HepG2 (cell line): Measurements from ENCODE around the gene ME3. TPM values are rescaled to one million over a fixed set of nuclear protein-coding genes. Genes with fewer than 3 reads are reported as not detected.

ENCODE experiments used
- ATAC-seq: fragments of 200-7000 bp; cut with Tn5 transposase; 3 replicates; pipeline ENCODE4 v1.9.1; 2020; ENCODE audit warnings: mild to moderate bottlenecking, moderate library complexity
- BruUV-seq: library from RNA; stranded (reverse); fragments of 400-500 nt; replicated peaks from 2 replicates; lab custom pipeline; 2021; lab: Mats Ljungman, UMichigan
- CTCF ChIA-PET: fragments of 300-600 bp; formaldehyde crosslinking; extraction: SDS; loops from one replicate; lab custom pipeline; 2021; ENCODE audit warnings: low total read pairs, inconsistent platforms, low intra/inter-chr PET ratio; lab: Yijun Ruan, JAX
- POLR2A ChIA-PET: fragments of 350-600 bp; sonication (Branson Sonifier 250); formaldehyde crosslinking; loops from one replicate; lab custom pipeline; 2020; ENCODE audit warnings: antibody characterized with exemption, inconsistent platforms; lab: Yijun Ruan, JAX
- DNase-seq: peaks from one replicate; pipeline ENCODE4 v3.0.0-alpha.2; 2015; ENCODE audit warnings: low spot score
- FAIRE-seq: peaks from 3 replicates; lab custom pipeline; 2011; peaks lifted over from hg19 to GRCh38; lab: Jason Lieb, UNC
- H2AFZ ChIP-seq: one replicate; pipeline ENCODE4 v1.6.1; 2011; ENCODE audit warnings: low read length, inconsistent platforms
- H3K27ac ChIP-seq: fragments of 300-600 bp; 3 replicates; pipeline ENCODE4 v1.8.0; 2011; ENCODE audit warnings: mixed run types, mild to moderate bottlenecking, mixed read lengths, low read length, inconsistent platforms; ENCODE audit not compliant: insufficient read depth; ENCODE audit errors: extremely low read length
- H3K27me3 ChIP-seq, 2 experiments: fragments of 200-600 bp in 1 of 2; 2 replicates in 1 of 2; 3 replicates in 1 of 2; pipeline versions ENCODE4 v1.6.0 to v1.8.0; 2011; ENCODE audit warnings: low read length in 2 of 2, mild to moderate bottlenecking in 2 of 2, moderate library complexity in 2 of 2, inconsistent platforms in 1 of 2; ENCODE audit not compliant: insufficient read depth in 2 of 2, control insufficient read depth in 1 of 2
- H3K36me3 ChIP-seq, 2 experiments: fragments of 200-600 bp in 1 of 2; replicated peaks in 1 of 2; 2 replicates in 1 of 2; 3 replicates in 1 of 2; pipeline versions ENCODE4 v1.5.1 to v1.8.0; 2011; ENCODE audit warnings: low read length in 2 of 2, inconsistent platforms in 1 of 2; ENCODE audit not compliant: insufficient read depth in 2 of 2, control insufficient read depth in 1 of 2
- H3K4me1 ChIP-seq: 2 replicates; pipeline ENCODE4 v1.5.1; 2012; ENCODE audit warnings: low read length, inconsistent platforms; ENCODE audit not compliant: insufficient read depth
- H3K4me2 ChIP-seq: 2 replicates; pipeline ENCODE4 v1.6.0; 2011; ENCODE audit warnings: low read depth, low read length, inconsistent platforms
- H3K4me3 ChIP-seq, 3 experiments: fragments of 200-600 bp in 1 of 3; sonication (generic), shearing (Covaris generic) in 1 of 3; replicated peaks in 1 of 3; 2 replicates each; pipeline ENCODE4 v1.5.1; 2011 to 2016; ENCODE audit warnings: low read length in 3 of 3, inconsistent platforms in 2 of 3, low read depth in 2 of 3, mild to moderate bottlenecking in 2 of 3, control low read depth in 1 of 3, mixed read lengths in 1 of 3; ENCODE audit not compliant: insufficient read depth in 1 of 3
- H3K79me2 ChIP-seq: one replicate; pipeline ENCODE4 v1.6.1; 2011; ENCODE audit warnings: low read length, inconsistent platforms; ENCODE audit not compliant: insufficient read depth
- H3K9ac ChIP-seq: 2 replicates; pipeline ENCODE4 v1.6.0; 2011; ENCODE audit warnings: mild to moderate bottlenecking, low read depth, low read length, inconsistent platforms; ENCODE audit not compliant: insufficient read depth
- H3K9me3 ChIP-seq: 2 replicates; pipeline ENCODE4 v1.5.1; 2012; ENCODE audit warnings: mild to moderate bottlenecking, low read length
- H4K20me1 ChIP-seq: 2 replicates; pipeline ENCODE4 v1.6.0; 2011; ENCODE audit warnings: inconsistent platforms, mild to moderate bottlenecking, low read length, moderate library complexity; ENCODE audit not compliant: insufficient read depth
- DZIP1 ChIP-seq: sonication (generic); formaldehyde crosslinking; IDR thresholded peaks from 2 replicates; pipeline ENCODE4 v1.5.0; 2020; ENCODE audit warnings: mild to moderate bottlenecking, missing genetic modification reagents
- ELF1 ChIP-seq: sonication (generic); formaldehyde crosslinking; IDR thresholded peaks from 2 replicates; pipeline ENCODE4 v1.4.0; 2020; ENCODE audit warnings: missing genetic modification reagents
- EZH2 ChIP-seq: conservative IDR thresholded peaks from 2 replicates; pipeline ENCODE4 v1.6.1; 2012; ENCODE audit warnings: mild to moderate bottlenecking, low read depth, low read length, moderate library complexity
- FOXA3 ChIP-seq: IDR thresholded peaks from 2 replicates; pipeline ENCODE4 v1.6.1; 2016; ENCODE audit warnings: missing genetic modification reagents, missing compliant biosample characterization
- FOXK2 ChIP-seq: fragments of 450-650 bp; IDR thresholded peaks from 2 replicates; pipeline ENCODE4 v1.6.1; 2016
- GPBP1L1 ChIP-seq: sonication (generic); formaldehyde crosslinking; IDR thresholded peaks from 2 replicates; pipeline ENCODE4 v1.5.0; 2020; ENCODE audit warnings: mild to moderate bottlenecking, missing genetic modification reagents
- HNRNPH1 ChIP-seq: fragments of 200-400 bp; formaldehyde crosslinking; optimal IDR thresholded peaks from 2 replicates; pipeline ENCODE3; 2017; ENCODE audit warnings: mild to moderate bottlenecking, low read depth, low read length
- HNRNPUL1 ChIP-seq: fragments of 200-400 bp; formaldehyde crosslinking; IDR thresholded peaks from 2 replicates; pipeline ENCODE4 v1.6.1; 2017; ENCODE audit warnings: low read depth, mild to moderate bottlenecking, low read length, moderate library complexity
- KDM5B ChIP-seq: sonication (generic); formaldehyde crosslinking; IDR thresholded peaks from 2 replicates; pipeline ENCODE4 v1.4.0; 2020; ENCODE audit warnings: missing genetic modification reagents, mild to moderate bottlenecking, borderline replicate concordance
- KLF6 ChIP-seq: IDR thresholded peaks from 2 replicates; pipeline ENCODE4 v1.8.0; 2016; ENCODE audit warnings: missing biosample characterization, missing genetic modification reagents
- MAFK ChIP-seq, 2 experiments: IDR thresholded peaks in 1 of 2; conservative IDR thresholded peaks in 1 of 2; 2 replicates each; pipeline ENCODE4 v1.6.1; 2011; ENCODE audit warnings: improper control_type of control experiment in 2 of 2, low read length in 2 of 2
- MATR3 ChIP-seq: sonication (generic); formaldehyde crosslinking; IDR thresholded peaks from 2 replicates; pipeline ENCODE4 v1.4.0; 2020; ENCODE audit warnings: missing genetic modification reagents
- SP5 ChIP-seq: IDR thresholded peaks from 2 replicates; pipeline ENCODE4 v1.6.1; 2016; ENCODE audit warnings: low read depth, borderline replicate concordance
- ZBTB43 ChIP-seq: sonication (generic); formaldehyde crosslinking; conservative IDR thresholded peaks from 2 replicates; pipeline ENCODE4 v1.4.0; 2020; ENCODE audit warnings: missing genetic modification reagents
- ZMYM3 ChIP-seq: sonication (generic); formaldehyde crosslinking; IDR thresholded peaks from 2 replicates; pipeline ENCODE4 v1.5.1; 2020; ENCODE audit warnings: mild to moderate bottlenecking, missing genetic modification reagents
- ZNF136 ChIP-seq: sonication (generic); formaldehyde crosslinking; IDR thresholded peaks from 2 replicates; pipeline ENCODE4 v1.8.1; 2022; ENCODE audit warnings: low read depth, mild to moderate bottlenecking, moderate library complexity, missing genetic modification reagents
- ZNF614 ChIP-seq: IDR thresholded peaks from 2 replicates; pipeline ENCODE4 v1.6.1; 2018; ENCODE audit warnings: missing biosample characterization, missing genetic modification reagents, inconsistent platforms, borderline replicate concordance
- ZNF652 ChIP-seq: IDR thresholded peaks from 2 replicates; pipeline ENCODE4 v1.6.1; 2016; ENCODE audit warnings: low read depth, borderline replicate concordance
- WGBS: methylation state at CpG from one replicate; pipeline ENCODE4 v1.1.6; 2017; ENCODE audit warnings: low lambda C conversion rate; 5-methylcytosine and 5-hydroxymethylcytosine counted together
- in situ Hi-C: cut with HindIII; loops from 2 replicates; pipeline ENCODE4 v1.10.0; 2017; ENCODE audit warnings: low pct_unique_long_range_greater_than_20kb; ENCODE audit not compliant: extremely low pct_ligation_motif_present
- intact Hi-C: fragments of 100-400 bp; cut with micrococcal nuclease; formaldehyde crosslinking; loops from one replicate; pipeline ENCODE4 v1.10.0; 2022; ENCODE audit not compliant: unreplicated experiment
- polyA plus RNA-seq, 8 experiments: library from polyadenylated mRNA; depleted of rRNA in 3 of 8; stranded (reverse) in 7 of 8; unstranded in 1 of 8; fragments of >200 nt; fragmentation: Illumina TruSeq in 4 of 8; extraction: Trizol in 4 of 8; gene quantifications; 2 replicates each; pipeline versions ENCODE4 v1.2.1 to v1.2.3, GENCODE V29; 2011 to 2016; ENCODE audit warnings: low read depth in 4 of 8, missing spikeins in 1 of 8, mixed read lengths in 1 of 8; ENCODE audit not compliant: insufficient read depth in 1 of 8
- total RNA-seq, 5 experiments: library from RNA; depleted of rRNA; stranded (reverse); fragments of >200 nt; fragmentation: Illumina TruSeq; extraction: Trizol; gene quantifications; 2 replicates each; pipeline ENCODE4 v1.2.3, GENCODE V29; 2016; ENCODE audit warnings: low read depth in 1 of 5

The ME3 gene
- total and polyA plus RNA-seq, 2 of the 13 experiments (the other 11 are each of a cell fraction or from before 2014, with no cell fraction given), result not detected

GRCh38 chr11:86580535-86580934, 91.9 kb downstream of the ME3 start (continued):
- TF ChIP-seq GPBP1L1 (CRISPR knock-in tag) (no peak), HNRNPH1 (no peak), FOXA3 (CRISPR knock-in tag) (peak; percentile 49; the same call in 1 of the 2 replicates), MAFK (conservative IDR thresholded peaks at IDR 0.05 in 1 of 2, IDR thresholded peaks at IDR 0.05 in 1 of 2; ENCODE audit: low read length in 2 of 2) (peak in 1 of 2 experiments; percentile 57; a peak in 1 of 4 replicates), ELF1 (no peak), KLF6 (no peak), MATR3 (CRISPR knock-in tag) (no peak), ZBTB43 (no peak), ZNF614 (CRISPR knock-in tag) (no peak), KDM5B (CRISPR knock-in tag) (no peak), ZNF136 (CRISPR knock-in tag) (no peak), EZH2 (no peak)

GRCh38 chr11:86579406-86579731, 93.0 kb downstream of the ME3 start:
- H3K4me3 ChIP-seq, result no peak overlapping the region
- H3K4me1 ChIP-seq, result peaks cover 42% of the 10 kb centered on the region
- no peak overlapping the region for H3K27ac ChIP-seq
- no peak overlapping the region for H3K4me2 ChIP-seq
- DNase-seq (no peak), ATAC-seq (no peak), FAIRE-seq (no peak)
- H3K9me3 ChIP-seq, result no peaks in the 10 kb centered on the region
- no peak overlapping the region for H2AFZ ChIP-seq
- BruUV-seq, result no TSS peak
- TF ChIP-seq SP5 (CRISPR knock-in tag) (no peak), ZMYM3 (CRISPR knock-in tag) (no peak), ZNF652 (CRISPR knock-in tag) (no peak), HNRNPUL1 (no peak), DZIP1 (CRISPR knock-in tag) (no peak), FOXK2 (no peak)
- no peaks in the 10 kb centered on the region for H3K79me2 ChIP-seq
- ChIA-PET CTCF (no interaction called here), POLR2A (interaction anchor here (2.3 kb wide), 1 partner anchor 13 kb away, joined by 7 read pairs; no protein-coding TSS in a partner anchor)
- in situ Hi-C loops, result no loop called here
- no peak overlapping the region for H3K9ac ChIP-seq
- WGBS, result 88% methylated on average over 1 of the region's 1 CpG
- 0 out of 5 replicates have a peak, but pooled peaks cover 0 to 2% of the 10 kb centered on the region in 2 experiments for H3K27me3 ChIP-seq
- H4K20me1 ChIP-seq, result no peaks in the 10 kb centered on the region
- no peaks in the 10 kb centered on the region for H3K36me3 ChIP-seq
- intact Hi-C loops, result no loop called here
